Fibroblast of skin of right quadriceps (primary cell): ENCODE measurements around the gene TEDC1.
A peak's percentile ranks its signal among the peaks of the same experiment; 100 is the strongest.

Source experiments
- DNase-seq: peaks from one replicate; pipeline ENCODE4 v3.0.0-alpha.2; 2013

The TEDC1 gene

GRCh38 chr14:105527381-105527825, 36.4 kb downstream of the TEDC1 start:
- DNase-seq = no peak

GRCh38 chr14:105527826-105528585, 37.0 kb downstream of the TEDC1 start:
- DNase-seq = peak; percentile 73

GRCh38 chr14:105528586-105529318, 37.7 kb downstream of the TEDC1 start:
- DNase-seq = no peak

GRCh38 chr14:105529319-105529568, 38.2 kb downstream of the TEDC1 start:
- DNase-seq = no peak

- no peak for DNase-seq
Observed at GRCh38 chr14:105529569-105530284, 38.7 kb downstream of the TEDC1 start.

GRCh38 chr14:105530285-105531087, 39.4 kb downstream of the TEDC1 start:
- no peak for DNase-seq

- no peak for DNase-seq
Observed at GRCh38 chr14:105531088-105531893, 40.2 kb downstream of the TEDC1 start.

GRCh38 chr14:105531894-105532623, 41.0 kb downstream of the TEDC1 start:
- no peak for DNase-seq

GRCh38 chr14:105532735-105533141, 41.7 kb downstream of the TEDC1 start:
- DNase-seq = no peak

GRCh38 chr14:105533391-105533790, 42.3 kb downstream of the TEDC1 start:
- no peak for DNase-seq

- DNase-seq = no peak
Observed at GRCh38 chr14:105533811-105534498, 42.9 kb downstream of the TEDC1 start.

- DNase-seq = no peak
Observed at GRCh38 chr14:105534586-105534985, 43.5 kb downstream of the TEDC1 start.

- DNase-seq = no peak
Observed at GRCh38 chr14:105536051-105536450, 45.0 kb downstream of the TEDC1 start.

- no peak for DNase-seq
Observed at GRCh38 chr14:105536691-105537579, 45.9 kb downstream of the TEDC1 start.

- DNase-seq = no peak
Observed at GRCh38 chr14:105537580-105538474, 46.8 kb downstream of the TEDC1 start.

- DNase-seq = no peak
Observed at GRCh38 chr14:105538481-105539049, 47.5 kb downstream of the TEDC1 start.

- DNase-seq = no peak
Observed at GRCh38 chr14:105540811-105541210, 49.8 kb downstream of the TEDC1 start.

GRCh38 chr14:105541218-105541875, 50.3 kb downstream of the TEDC1 start:
- no peak for DNase-seq
